COLO829 (cell line): ENCODE measurements around the gene THSD4.

ENCODE experiments used
- DNase-seq: peaks from one replicate; pipeline ENCODE4 v3.0.0; 2012; ENCODE audit warnings: low spot score

Gene THSD4

GRCh38 chr15:71455878-71456277 lies 340.6 kb downstream of the THSD4 start:
- DNase-seq: no peak

GRCh38 chr15:71456362-71456761 lies 341.1 kb downstream of the THSD4 start:
- no peak for DNase-seq

GRCh38 chr15:71456811-71457210 lies 341.5 kb downstream of the THSD4 start:
- no peak for DNase-seq

GRCh38 chr15:71458089-71458660 lies 342.9 kb downstream of the THSD4 start:
- DNase-seq: no peak

- DNase-seq: no peak
Observed at GRCh38 chr15:71461748-71462147, 346.5 kb downstream of the THSD4 start.

- DNase-seq: no peak
Observed at GRCh38 chr15:71462638-71463037, 347.4 kb downstream of the THSD4 start.

- no peak for DNase-seq
Observed at GRCh38 chr15:71463156-71463665, 347.9 kb downstream of the THSD4 start.

- no peak for DNase-seq
Observed at GRCh38 chr15:71465131-71465955, 350.1 kb downstream of the THSD4 start.

- no peak for DNase-seq
Observed at GRCh38 chr15:71468715-71469114, 353.4 kb downstream of the THSD4 start.

- no peak for DNase-seq
Observed at GRCh38 chr15:71469413-71469812, 354.1 kb downstream of the THSD4 start.

GRCh38 chr15:71471347-71471746 lies 356.1 kb downstream of the THSD4 start:
- DNase-seq: no peak

GRCh38 chr15:71472566-71472965 lies 357.3 kb downstream of the THSD4 start:
- DNase-seq: no peak

- no peak for DNase-seq
Observed at GRCh38 chr15:71473751-71474150, 358.5 kb downstream of the THSD4 start.

GRCh38 chr15:71476823-71477222 lies 361.6 kb downstream of the THSD4 start:
- no peak for DNase-seq

GRCh38 chr15:71480556-71480955 lies 365.3 kb downstream of the THSD4 start:
- no peak for DNase-seq

- DNase-seq: no peak
Observed at GRCh38 chr15:71484080-71484479, 368.8 kb downstream of the THSD4 start.

GRCh38 chr15:71485094-71485693 lies 369.9 kb downstream of the THSD4 start:
- no peak for DNase-seq

GRCh38 chr15:71489570-71489969 lies 374.3 kb downstream of the THSD4 start:
- no peak for DNase-seq

- DNase-seq: no peak
Observed at GRCh38 chr15:71493526-71493925, 378.3 kb downstream of the THSD4 start.

- no peak for DNase-seq
Observed at GRCh38 chr15:71494563-71495397, 379.5 kb downstream of the THSD4 start.

GRCh38 chr15:71495398-71495780 lies 380.1 kb downstream of the THSD4 start:
- no peak for DNase-seq

- DNase-seq: no peak
Observed at GRCh38 chr15:71496336-71496955, 381.2 kb downstream of the THSD4 start.
